T1000 (cell line): ENCODE measurements around the gene ADCY2.

ENCODE experiments used
- DNase-seq: peaks from one replicate; lab custom pipeline; 2025; ENCODE audit warnings: mixed read lengths; lab: John Stamatoyannopoulos, UW

The ADCY2 gene

DNA sequence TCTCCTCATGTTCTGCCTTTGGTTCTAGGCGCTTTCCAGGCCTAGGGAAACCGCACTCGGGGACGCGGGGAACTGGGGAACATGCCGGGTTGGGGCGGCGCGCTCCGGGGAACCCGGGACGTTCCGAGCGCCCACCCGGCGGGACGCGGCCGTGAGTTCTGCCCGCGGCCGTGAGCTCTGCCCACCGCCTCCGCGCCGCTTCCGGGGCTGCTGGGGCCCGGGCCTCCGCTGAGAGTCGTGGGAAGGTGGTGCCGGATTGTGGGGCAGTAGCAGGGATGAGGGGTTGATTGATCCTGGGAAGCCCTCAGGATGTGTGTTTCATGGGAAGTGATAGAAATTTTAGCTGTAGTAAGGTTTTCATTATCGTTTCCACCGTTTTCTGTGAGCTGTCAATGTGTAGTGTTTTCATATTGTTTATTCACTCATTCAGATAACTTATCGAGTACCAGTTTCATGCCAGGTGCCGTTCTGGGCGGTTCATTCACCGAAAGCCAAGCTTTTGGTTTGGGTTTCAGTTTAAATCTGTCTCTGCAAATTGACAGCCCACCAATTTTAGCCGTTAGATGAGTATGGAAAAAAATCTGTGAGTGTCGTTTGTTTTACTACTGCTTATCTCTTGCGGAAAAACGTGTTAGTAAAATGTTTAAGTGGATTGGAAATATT, 473.7 kb downstream of the ADCY2 start:
- DNase-seq: no peak

GRCh38 chr5:7871653-7872052, 475.7 kb downstream of the ADCY2 start:
- DNase-seq: no peak

DNA sequence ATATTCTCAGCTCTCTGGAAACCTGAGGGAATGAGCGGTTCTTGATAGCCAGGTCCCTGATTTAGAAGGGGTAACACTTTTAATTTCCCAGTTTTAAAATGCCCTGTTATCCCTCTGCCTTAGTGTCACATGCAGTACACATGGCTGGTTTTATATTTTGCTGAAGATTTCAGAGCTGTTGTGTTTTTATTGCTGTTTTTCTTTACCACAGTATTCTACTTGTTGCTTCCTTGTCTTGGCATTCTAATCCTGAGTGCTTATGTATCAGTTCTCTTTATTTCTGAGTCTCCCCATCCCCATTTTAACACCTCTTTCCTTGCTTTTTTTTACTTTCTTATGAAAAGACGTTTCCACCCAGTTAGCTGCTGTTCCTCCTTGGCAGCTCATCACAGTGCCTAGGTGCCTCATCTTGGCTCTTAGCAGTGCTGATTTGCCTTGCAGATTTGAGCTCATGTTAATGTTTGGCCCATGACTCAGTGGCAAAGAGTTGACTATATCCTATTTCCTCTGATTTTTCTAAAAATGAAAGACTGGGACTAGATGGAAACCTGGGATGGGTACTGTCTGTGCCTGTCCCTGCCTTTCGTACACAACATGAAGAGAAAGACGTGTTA, 476.7 kb downstream of the ADCY2 start:
- DNase-seq: no peak

- no peak for DNase-seq
These were observed 477.3 kb downstream of the ADCY2 start for GRCh38 chr5:7873216-7873615.

DNA sequence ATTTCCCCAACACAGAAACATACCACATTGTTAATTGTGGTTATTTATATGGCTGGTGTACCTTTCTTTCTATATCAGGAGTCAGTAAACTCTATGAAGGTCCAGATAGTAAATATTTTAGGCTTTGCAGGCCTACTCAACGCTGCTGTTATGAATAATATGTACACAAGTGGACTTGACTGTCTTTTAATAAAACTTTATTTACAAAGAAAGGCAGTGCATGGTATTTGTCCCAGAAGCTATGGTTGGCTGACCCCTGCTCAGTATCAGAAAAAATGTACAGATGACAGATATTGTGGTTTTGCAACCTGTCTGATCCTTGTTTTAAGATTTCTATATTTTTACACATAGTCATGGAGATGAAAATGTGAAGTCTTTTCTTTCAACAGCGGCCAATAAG, 478.7 kb downstream of the ADCY2 start:
- DNase-seq: no peak

DNA sequence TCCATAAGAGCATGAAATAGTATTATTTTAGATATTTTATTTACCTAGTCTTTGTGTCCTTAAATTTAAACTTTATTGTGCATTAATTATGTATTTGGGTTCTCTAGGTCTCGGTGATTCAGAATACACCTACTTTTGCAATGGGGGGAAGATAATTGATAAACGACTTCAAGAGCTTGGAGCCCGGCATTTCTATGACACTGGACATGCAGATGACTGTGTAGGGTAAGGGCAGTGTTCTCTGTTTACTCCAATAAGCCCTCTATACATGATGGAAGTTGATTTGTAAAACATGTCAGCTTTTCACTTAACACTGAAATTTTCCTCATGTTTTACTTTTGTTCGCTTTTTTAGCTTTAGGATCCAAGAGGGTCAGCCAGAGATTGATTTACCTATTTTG, 479.2 kb downstream of the ADCY2 start:
- DNase-seq: no peak

- DNase-seq: no peak
These were observed 480.9 kb downstream of the ADCY2 start for GRCh38 chr5:7876867-7877266.

DNA sequence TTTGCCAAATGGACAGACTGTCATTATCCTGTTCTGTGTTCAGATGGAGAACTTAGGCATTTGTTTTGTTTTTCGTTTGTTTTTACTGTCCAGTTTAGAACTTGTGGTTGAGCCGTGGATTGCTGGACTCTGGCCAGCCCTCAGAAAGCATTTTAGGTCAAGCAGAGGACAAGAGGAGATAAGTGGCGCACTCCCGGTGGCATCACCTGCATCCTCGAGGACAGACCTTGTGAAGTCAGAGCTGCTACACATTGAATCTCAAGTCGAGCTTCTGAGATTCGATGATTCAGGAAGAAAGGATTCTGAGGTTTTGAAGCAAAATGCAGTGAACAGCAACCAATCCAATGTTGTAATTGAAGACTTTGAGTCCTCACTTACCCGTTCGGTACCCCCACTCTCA, 481.9 kb downstream of the ADCY2 start:
- no peak for DNase-seq

- DNase-seq: no peak
These were observed 482.5 kb downstream of the ADCY2 start for GRCh38 chr5:7878381-7878873.
